Measurements from ENCODE around the gene CDK19. TPM values are rescaled to one million over a fixed set of nuclear protein-coding genes. Genes with fewer than 3 reads are reported as not detected.

Gene CDK19
- total RNA-seq, 1 donor: 17.8 TPM

DNA sequence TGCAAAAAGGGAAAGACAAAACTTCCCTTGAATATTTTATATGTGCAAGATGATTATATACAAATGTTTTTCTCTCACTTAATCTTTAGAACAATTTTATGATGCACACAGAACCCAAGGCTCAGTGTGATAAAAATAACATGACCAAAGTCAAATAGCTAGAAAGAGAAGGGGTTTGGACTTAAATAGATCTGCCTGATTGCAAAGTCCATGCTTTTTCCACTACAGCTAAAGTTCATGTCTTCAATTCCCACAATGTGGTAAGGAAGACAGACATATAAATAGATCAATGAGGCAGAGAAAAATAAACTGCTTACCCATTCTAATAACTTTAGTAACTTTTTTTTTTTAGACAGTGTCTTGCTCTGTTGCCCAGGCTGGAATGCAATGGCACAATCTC, 143.8 kb downstream of the CDK19 start:
- no peak overlapping the region for H3K4me3 ChIP-seq (ENCODE audit: low read depth, low read length)
- DNase-seq (ENCODE audit: low read depth): no peak
- TF ChIP-seq, protein P1, sequence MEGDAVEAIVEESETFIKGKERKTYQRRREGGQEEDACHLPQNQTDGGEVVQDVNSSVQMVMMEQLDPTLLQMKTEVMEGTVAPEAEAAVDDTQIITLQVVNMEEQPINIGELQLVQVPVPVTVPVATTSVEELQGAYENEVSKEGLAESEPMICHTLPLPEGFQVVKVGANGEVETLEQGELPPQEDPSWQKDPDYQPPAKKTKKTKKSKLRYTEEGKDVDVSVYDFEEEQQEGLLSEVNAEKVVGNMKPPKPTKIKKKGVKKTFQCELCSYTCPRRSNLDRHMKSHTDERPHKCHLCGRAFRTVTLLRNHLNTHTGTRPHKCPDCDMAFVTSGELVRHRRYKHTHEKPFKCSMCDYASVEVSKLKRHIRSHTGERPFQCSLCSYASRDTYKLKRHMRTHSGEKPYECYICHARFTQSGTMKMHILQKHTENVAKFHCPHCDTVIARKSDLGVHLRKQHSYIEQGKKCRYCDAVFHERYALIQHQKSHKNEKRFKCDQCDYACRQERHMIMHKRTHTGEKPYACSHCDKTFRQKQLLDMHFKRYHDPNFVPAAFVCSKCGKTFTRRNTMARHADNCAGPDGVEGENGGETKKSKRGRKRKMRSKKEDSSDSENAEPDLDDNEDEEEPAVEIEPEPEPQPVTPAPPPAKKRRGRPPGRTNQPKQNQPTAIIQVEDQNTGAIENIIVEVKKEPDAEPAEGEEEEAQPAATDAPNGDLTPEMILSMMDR (IDR thresholded peaks at IDR 0.05; ENCODE audit: insufficient read depth, low read length): no peak

- TF ChIP-seq, protein P1 (IDR thresholded peaks at IDR 0.05; ENCODE audit: insufficient read depth, low read length): no peak
- DNase-seq (ENCODE audit: low read depth): no peak
- H3K4me3 ChIP-seq (ENCODE audit: low read depth, low read length): no peak overlapping the region
Measured at GRCh38 chr6:110665600-110665999, 149.7 kb downstream of the CDK19 start.

GRCh38 chr6:110664933-110665332, 150.3 kb downstream of the CDK19 start:
- no peak for DNase-seq (ENCODE audit: low read depth)
- TF ChIP-seq, protein P1 (IDR thresholded peaks at IDR 0.05; ENCODE audit: insufficient read depth, low read length): no peak
- no peak overlapping the region for H3K4me3 ChIP-seq (ENCODE audit: low read depth, low read length)

DNA sequence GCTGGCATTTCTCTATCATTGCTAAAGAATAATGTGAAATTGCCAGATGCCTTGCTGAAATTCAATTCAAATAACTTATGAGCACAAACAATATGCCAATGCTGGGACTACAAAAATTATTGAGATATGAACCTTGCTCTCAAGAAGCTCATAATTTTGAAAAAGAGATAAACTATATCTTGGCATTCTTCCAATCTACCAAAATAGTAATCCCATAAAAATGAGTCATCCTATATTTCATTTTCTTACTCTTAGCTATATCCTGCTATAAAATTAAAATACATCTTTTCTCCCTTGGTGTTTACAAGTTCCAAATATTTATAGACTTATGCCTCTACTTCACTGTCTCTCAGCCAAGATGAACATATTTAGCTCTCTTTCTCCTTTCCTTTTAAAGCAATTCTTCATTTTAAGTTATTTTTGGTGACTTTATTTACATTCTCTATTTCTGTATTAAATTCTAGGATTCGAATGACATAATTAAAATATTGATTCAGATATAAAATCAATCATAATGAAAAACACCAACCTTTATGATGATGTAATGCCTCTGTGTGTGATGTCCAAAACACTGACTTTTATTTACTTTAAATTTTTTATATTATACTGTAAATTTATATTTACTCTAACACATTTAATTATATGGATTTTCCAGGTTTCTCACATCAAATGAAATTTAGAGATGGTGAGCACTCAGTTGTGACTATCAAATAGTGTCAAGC, 152.6 kb downstream of the CDK19 start:
- H3K4me3 ChIP-seq (ENCODE audit: low read depth, low read length): no peak overlapping the region
- peak; percentile 30 for DNase-seq (ENCODE audit: low read depth)
- TF ChIP-seq, protein P1 (IDR thresholded peaks at IDR 0.05; ENCODE audit: insufficient read depth, low read length): no peak

DNA sequence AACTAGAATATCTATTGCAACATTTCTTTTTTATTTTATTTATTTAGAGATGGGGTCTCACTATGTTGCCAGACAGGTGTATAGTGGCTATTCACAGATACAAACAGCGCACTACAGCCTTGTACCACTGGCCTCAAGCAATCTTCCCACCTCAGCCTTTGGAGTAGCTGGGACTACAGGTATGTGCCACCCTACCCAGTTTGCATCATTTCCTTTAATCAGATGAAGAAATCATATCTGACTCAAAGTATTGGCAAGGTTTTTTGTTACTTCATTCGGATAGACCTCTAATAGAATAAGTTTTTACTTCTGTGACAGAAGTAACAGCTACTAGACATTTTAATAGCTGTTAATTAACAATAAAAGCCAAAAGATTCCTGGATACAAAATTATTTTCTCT, 153.9 kb downstream of the CDK19 start:
- TF ChIP-seq, protein P1 (IDR thresholded peaks at IDR 0.05; ENCODE audit: insufficient read depth, low read length): no peak
- DNase-seq (ENCODE audit: low read depth): no peak
- H3K4me3 ChIP-seq (ENCODE audit: low read depth, low read length): no peak overlapping the region

DNA sequence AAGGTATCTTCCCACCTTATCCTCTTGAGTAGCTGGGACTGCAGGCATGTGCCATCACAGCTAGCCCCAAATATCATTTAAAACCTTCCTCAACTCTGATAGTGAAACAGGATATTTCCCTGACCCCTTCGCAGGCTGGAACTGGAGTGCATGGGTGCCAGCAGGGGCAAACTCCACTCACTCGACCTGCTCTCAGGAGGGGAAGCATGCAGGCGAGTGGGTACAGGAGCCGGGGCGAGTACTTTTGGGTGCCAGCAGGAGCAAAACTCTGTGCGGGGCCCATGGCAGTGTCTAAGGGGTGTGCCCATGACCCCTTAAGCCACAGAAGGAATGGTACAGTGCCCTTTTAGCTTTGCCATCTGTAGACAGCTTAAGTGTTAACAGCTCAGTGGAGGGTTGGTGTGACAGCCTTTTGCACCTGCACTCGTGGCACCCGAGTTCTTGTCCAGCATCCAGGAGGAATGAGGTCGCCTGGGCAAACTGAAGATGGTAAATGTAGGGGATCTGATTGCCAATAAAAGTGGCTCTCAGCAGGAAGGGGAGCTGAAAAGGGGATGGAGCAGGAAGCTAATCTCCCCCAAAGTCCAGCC, 155.1 kb downstream of the CDK19 start:
- TF ChIP-seq, protein P1 (IDR thresholded peaks at IDR 0.05; ENCODE audit: insufficient read depth, low read length): no peak
- H3K4me3 ChIP-seq (ENCODE audit: low read depth, low read length): no peak overlapping the region
- DNase-seq (ENCODE audit: low read depth): no peak
